HG02571 (cell line): ENCODE measurements around the gene SERPINF2.
"Not testable (repeated sequence)": the region's sequence is repeated elsewhere in the genome, so short reads cannot be mapped to it uniquely, and the experiment has no call there.

Source experiments
- ATAC-seq: cut with Tn5 transposase; IDR thresholded peaks from one replicate; pipeline ENCODE4 v1.9.1; 2021; ENCODE audit warnings: mild to moderate bottlenecking, moderate library complexity; ENCODE audit not compliant: unreplicated experiment

SERPINF2 gene

DNA sequence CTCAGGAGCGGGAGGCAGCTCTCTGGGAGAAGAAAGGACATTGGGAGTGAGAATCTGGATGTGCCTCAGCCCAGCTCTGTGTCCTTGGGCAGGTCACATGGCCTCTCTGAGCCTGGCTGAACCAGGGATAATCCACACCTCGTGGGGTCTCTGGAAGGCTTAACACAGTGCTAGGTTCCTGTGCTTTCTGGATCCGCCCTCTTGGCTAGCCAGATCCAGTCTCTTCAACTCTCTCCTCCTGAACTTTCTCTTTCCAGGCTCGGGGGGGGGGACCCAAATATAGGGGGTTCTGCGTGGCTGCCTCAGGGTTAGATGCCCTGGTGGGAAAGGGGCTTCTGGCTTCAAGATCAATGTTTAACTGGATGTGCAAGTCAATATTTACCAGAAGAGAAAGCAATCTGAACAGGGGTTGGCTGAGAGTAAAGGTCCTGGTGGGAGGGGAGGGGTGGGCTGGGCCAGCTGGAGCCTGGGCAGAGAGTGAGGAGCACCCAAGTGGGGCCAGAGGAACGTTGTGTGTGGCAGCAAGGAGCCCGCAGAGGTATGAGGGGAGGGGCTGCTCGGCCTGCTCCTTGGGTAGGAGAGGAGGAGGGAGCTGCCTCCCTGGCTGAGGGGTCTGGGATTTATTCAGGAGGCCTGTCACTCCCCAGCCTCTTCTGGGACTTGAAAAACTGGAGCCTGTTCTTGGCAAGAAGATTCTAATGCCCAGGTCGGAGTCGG, at the start of gene SERPINF2:
SERPINF2 (plus strand) TSS at position 501 of the 717 bp plus-strand sequence. CDS start 2,125 bp downstream, outside the sequence.
- ATAC-seq: no peak

DNA sequence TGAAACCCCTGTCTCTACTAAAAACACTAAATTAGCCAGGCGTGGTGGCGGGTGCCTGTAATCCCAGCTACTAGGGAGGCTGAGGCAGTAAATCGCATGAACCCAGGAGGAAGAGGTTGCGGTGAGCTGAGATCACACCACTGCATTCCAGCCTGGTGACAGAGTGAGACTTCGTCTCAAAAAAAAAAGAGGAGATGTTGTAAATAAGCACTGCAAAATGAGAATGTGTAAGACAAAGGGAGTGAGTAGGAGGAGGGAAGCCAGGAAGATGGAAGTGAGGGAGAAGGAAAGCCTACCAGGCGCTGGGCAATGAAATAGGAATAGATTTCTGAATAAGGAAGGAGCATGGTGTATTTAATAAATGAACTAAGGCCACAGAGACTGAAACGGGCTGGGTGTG, 49.3 kb upstream of the SERPINF2 start:
- no peak for ATAC-seq

DNA sequence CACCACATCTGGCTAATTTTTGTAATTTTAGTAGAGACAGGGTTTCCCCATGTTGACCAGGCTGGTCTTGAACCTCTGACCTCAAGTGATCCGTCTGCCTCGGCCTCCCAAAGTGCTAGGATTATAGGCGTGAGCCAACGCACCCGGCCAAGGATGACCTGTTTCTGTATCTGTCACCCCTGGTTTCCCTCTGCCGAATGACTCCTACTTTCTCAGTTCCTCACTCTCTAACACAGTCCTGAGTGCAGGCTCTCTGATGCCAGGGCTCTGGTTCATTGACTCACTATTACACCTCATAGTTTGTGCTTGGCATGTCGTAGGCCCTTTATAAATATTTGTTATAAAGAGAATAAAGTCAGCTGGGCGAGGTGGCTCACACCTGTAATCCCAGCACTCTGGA, 47.3 kb upstream of the SERPINF2 start:
- no peak for ATAC-seq

DNA sequence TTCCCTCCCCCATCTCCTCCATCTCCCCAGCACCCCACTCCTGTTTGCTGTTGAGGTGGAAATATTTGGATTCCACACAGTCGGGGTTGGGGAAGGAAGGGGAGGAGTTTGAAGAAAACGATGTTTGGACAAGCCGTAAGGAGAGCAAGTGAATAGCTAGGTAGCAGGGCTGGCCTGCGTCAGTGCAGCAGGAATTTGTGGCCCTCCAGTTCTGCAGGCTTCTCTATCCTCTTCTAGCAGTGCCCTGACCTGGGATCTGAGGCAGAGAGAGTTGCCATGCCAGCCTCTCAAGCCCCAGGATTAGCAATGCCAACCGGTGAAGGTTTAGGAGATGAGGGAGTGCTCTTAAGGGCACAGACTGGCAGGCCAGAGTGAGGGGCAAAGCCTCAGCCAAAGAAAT, 45.0 kb upstream of the SERPINF2 start:
- ATAC-seq: no peak

DNA sequence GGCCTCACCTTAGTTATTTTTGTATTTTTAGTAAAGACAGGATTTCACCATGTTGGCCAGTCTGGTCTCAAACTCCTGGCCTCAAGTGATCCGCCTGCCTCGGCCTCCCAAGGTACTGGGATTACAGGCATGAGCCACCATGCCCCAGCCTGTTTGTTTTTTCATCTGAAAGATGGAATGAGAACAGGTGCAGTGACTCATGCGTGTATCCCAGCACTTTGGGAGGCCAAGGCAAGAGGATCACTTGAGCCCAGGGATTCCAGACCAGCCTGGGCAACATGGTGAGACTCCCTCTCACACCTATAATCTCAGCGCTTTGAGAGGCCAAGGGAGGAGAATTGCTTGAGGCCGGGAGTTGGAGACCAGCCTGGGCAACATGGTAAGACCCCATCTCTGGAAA, 42.8 kb upstream of the SERPINF2 start:
- not testable (repeated sequence) for ATAC-seq

DNA sequence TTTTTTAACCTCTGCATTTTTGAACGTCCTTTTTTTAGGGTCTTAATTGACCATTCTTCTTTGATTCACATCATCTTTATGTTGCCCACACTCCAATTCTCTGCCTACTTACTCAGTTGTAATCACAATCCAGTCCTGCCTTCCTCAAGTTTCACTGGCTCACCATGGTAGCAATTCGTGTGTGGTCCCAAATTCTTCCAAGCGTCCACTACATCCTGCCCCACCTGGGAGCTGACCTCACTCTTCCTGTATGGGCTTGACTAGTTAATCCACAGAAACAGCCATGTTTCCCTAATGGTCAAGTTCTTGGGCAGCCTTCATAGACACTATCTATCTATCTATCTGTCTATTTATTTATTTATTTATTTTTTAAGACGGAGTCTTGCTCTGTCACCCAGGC, 39.6 kb upstream of the SERPINF2 start:
- no peak for ATAC-seq

DNA sequence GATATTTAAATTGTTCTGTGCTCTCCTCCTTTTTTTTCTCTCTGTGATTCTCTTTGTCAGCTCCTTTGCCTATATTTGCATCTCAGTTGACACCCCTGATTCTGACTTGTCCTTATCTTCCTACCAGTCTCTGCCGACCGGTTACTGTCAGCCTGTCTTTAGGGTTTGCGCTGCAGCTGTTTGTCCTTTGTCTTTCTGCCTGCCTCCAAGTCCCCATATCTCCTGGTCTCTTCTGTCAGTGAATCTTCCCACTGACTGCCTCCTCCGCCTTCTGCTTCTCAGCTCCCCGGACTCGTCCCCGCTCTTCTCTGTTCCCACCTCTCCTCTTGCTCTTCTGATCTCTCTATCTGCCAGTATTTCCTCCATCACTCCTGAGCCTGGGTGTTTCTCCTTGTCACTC, 37.7 kb upstream of the SERPINF2 start:
- ATAC-seq: no peak

DNA sequence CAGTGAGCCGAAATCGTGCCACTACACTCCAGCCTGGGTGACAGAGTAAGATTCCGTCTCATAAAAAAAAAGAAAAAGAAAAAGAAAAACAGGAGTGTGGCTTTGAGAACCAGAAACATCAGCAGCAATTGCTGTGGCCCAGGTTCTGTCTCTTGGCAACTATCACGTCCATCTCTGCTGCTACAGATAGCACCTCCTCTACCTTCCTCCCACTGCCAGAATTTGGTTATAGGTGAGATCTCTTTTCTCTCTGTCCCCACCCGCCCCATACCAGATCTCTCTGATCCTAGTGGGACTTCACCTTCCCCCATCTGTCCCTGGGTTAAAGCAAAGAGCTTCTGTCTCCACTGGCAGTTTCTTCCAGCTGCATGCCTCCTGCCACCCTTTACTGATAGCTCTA, 35.6 kb upstream of the SERPINF2 start:
- no peak for ATAC-seq

DNA sequence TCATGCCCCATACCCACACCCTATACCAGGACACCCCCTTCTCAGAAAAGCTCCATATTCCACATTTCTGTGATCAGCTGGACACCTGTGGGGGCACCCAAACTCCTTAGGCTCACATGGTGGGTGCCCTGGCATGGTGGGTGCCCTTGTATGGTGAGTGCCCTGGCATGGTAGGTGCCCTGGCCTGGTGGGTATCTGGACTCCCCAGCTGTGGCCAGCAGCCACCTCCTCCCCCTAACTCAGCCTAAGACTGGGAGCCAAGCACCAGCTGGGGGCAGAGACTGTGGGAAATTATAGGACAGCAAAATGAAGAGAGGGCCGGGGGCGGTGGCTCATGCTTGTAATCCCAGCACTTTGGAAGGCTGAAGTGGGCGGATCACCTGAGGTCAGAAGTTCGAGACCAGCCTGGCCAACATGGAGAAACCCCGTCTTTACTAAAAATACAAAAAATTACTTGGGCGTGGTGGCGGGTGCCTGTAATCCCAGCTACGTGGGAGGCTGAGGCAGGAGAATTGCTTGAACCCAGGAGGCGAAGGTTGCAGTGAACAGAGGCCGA, 33.8 kb upstream of the SERPINF2 start:
- ATAC-seq: not testable (repeated sequence)

DNA sequence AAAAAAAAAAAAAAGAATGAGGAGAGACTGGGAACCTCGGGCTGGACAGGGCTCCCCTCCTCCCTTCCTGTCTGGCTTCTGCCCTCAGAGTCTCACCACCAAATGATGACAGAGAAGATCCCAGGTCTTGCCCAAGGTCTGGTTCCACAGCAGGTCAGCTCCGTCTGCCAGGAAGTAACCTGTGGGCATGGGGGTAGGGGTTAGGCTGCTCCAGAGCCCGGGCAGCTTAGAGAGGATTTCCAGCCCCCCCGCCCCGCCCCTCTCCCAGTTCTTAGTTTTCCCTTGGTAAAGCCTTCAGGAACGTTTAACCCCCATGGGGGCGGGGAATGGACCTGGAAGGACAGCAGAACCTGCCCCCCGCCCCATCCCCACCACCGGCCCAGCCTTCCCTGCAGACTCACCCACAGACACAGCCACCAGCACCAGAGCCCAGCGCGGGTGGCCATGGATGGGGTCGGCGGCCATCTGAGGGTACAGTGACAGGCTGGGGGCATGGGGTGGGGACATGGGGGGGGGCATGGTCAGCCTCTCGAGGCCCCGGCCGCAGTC, 33.2 kb upstream of the SERPINF2 start:
- no peak for ATAC-seq

DNA sequence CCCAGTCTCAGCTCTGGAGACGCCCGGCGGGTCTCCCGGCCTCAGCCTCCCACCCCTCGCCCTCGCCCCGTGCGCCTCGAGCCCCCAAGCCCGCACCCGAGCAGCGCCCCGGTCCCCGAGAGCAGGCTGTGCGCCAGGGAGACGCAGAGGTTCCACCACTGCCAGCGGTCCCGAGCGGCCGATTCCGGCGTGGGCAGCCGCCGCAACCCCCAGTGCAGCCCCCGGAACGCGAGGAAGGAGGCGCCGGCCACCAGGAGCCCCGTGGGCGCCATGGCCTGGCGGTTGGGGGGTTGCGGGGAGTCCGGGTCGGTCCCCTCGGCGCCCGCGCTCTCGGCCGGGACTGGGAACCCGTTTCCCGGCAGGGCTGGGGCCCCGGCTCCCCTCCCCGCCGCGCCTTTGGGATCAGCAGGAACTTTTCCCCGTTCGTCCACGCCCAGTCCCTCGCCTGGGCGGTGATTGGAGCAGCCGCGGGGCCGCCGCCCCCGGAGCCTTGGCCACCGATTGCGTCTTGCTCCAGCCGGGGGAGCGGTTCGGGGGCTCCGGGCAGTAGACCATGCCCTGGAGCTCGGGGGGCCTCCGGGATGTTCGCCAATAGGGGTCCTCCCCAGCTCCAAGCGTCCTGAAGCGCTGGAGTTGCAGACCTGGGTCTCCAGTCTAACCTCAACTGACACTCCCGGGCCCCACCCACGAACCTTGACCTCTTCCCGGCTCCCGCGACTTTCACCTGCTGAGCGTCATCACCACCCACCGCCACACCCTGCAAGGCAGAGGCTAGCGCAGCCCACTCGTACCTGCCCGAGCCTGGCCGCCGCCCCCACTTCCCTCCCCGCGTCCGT, 32.5 kb upstream of the SERPINF2 start, which contains the start of gene TLCD2:
TLCD2 (minus strand) TSS at position 407 of the 836 bp plus-strand sequence; CDS start at position 272, 135 bp downstream.
- no peak for ATAC-seq

DNA sequence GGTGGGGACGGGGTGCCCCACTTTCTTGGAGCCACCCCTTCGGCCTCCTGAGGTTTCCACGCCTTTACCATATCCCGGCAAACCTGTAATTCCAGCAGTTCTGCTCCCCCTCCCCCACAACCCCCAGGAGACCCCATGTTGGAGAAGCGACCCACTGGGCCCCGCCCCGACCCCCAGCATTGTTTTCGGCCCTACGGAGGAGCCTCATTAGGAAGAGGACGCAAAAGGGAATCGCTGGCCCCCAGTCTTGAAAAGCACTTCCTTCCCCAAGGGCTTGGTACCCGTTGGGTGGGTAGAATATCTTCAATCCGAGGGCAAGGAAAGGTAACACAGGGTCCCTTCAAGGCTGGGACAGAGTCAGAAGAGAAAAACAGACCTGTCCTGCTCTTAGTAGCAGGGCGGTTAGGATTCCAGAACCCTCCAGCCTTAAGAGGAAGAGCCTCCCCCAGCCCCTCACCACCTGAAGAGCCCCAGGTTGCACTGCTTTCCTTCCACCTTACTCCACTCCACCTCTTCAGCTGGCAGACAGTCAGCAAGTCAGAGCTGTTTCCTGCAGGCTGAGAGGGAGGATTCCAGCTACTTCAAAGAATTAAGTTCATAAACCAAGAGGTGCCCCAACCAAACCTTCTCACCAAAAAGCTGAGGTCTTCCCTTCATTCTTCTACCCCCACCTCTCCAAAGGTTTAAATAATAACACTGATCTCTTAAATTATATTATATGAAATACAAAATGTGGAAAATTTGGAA, 31.7 kb upstream of the SERPINF2 start:
- no peak for ATAC-seq

DNA sequence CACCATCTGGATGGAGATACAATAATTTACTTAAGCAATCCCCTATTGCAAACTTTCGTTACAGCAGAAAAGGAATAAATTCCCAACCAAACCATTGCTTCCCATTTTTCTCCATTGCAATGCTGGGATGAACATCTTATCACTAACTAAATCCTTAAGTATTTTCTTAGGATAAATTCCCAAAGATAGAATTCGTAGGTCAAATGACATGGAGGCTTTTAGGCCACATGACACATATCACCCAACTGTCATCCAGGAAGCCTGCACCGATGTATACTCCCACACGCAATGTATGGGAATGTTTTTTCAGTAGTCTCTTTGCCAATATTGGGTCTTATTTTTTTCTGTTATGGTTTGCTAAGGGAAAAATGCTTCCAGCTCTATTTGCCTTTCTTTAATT, 30.9 kb upstream of the SERPINF2 start:
- no peak for ATAC-seq

DNA sequence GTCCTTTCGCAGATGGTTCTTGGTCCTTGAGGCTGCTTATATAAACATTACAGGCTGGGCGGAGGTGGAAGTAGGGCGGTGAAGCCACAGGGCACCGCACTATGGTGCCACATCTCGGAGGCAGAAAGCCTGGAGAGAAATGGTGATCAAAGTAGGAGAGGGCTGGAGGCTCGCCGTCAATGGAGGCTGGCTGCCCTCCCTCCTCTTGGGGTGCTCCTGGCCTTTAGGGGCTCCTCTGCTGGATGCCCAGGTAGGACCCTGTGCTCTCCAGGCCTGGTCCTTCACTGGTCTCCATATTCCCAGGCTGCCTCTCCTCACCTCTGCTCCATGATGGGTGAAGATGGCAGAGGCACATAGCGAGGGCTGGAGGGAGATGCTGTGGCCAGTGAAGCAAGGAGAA, 30.4 kb upstream of the SERPINF2 start:
- no peak for ATAC-seq

DNA sequence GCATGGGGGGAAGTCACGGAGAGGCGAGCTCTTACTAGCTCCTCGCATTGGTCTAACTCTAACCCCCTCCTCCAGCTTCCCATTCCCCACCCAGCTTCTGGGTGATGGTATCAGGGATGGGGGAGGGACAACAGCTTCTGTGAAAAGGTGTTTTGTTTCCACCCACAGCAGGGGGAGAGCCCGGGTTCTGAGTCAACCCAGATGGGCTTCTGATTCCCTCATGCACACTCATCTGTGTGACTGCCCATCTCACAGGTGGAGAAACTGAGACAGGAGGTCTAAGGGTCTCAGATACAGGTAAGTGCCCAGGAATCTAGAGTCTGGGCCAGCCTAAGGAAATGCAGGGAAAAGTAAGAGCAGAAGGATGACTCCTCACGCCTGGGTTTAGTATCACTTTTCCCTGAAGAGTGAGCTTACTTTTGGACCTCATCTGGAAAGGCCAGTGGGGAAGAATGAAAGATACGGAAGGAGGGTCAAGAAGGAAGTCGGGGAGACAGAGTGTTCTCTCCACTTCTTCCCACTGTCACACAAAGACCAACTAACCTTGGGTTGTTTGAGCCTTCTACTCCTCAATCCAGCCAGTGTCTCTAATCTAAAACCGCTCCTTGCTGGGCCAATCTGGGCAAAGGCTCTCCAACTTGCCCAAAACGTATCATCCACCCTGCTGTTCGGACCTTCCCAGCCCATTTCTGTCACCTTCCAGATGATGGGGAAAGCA, 29.4 kb upstream of the SERPINF2 start:
- no peak for ATAC-seq

DNA sequence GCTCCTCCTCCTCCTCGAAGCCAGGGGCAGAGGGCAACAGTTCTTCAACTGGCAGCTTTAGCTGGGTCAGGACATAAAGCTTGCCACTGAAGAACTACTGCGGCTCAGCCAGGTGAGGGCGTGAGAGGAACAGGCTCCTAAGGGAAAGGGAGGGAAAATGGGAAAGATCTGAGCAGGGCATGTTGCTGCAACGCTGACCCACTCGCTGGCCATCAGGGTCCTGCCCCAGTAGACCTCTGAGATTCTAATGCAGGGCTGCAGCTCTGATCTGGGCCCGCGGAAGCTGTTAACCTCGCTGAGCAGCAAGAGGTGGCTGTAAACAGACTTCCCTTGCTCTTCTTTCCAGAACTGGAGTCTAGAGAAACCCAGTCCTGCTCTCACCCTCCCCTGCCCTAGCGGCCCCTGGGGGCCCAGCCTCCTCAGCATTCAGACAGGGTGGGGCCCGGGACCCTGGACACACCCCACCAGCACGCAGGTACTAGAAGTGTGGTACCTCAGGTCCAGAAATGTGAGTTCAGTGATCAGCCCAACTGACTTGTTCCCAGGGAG, 28.7 kb upstream of the SERPINF2 start:
- no peak for ATAC-seq

DNA sequence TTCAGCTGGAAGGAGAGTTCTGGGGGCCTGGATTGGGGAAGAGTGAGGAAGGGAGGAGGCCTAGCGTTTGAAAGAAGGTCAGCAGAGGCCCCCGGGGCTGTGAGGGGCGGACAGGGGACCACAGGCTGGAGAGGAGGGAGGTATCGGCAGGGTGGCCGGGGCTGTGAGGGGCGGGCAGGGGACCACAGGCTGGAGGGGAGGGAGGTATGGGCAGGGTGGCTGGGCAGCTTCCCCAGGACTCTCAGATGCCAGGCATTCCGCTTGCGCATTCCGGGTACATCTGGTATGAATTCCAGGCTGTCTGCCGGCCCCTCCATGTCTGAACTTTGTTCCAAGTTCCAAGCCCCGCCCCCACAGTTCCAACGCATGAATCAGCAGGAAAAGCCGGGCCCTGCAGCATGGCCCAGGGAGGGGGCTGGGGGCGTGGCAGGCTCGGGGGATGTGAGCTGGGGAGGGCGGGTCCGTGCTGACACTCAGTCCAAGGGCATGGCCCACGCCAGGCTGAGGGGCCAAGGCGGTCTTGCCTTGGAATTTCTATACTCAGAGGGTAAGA, 28.2 kb upstream of the SERPINF2 start:
- ATAC-seq: no peak

DNA sequence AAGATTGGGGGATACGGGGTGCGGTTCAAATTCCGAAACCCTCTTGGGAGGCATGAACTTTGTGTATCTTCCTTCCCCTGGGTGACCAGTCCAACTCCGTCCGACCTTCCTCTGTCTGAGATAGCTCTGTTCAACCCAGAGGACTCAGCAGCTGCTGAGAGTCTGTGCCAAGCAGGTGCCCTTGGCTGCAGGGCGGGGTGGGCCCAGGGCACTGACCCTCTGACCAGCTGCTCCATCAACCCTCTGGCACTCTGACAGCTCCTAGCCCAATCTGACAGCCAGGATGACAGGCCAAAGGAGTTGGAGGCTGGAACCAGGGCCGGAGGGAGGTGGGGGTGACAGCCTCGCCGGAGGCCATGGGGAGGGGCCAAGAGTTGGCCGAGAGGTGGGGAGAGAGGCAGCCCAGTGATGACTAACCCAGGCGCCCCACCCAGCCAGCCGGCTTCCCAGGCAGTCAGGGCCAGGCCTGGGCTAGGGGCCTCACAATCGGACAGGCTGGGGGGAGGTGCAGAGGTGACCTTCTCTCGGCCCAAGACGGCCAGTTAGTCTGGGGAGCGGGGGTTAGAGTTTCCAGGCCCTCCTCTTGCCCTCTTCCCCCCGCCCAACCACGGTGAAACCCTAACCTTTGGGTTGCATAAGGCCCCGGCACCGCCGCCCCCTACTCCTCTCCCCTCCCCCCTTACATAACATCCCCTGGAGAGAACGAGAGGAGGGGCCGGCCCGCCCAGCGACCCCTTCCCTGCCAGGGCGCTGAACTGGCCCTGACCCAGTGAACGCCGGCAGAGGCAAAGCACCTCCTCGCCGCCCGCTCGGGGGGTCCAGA, 27.5 kb upstream of the SERPINF2 start:
- ATAC-seq: no peak

DNA sequence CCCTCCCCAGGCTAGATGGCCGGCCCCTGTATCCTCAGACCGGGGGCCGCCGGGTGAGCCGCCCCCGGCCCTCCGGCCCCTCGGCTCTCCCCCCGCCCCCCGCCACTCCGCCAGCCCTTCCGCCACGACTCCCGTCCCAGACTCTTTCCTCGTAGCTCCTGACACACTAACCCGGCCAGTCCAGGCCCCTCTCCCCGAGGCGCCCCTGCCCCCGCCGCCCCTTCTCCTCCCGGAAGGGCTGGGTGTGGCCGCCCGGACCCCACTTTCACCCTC, 26.9 kb upstream of the SERPINF2 start:
- no peak for ATAC-seq
